Left kidney (tissue), 2 donors: ENCODE results near the gene MYO1A. TPM values are rescaled to one million over a fixed set of nuclear protein-coding genes. Genes with fewer than 3 reads are reported as not detected.

Source experiments
- DNase-seq: peaks from one replicate; pipeline ENCODE4 v3.0.0-alpha.2; 2013
- polyA plus RNA-seq: library from polyadenylated mRNA; unstranded; fragments of 120-200 nt; gene quantifications from one replicate; pipeline ENCODE4 v1.2.1, GENCODE V29; 2013; ENCODE audit not compliant: insufficient read length

Gene MYO1A
- polyA plus RNA-seq, 1 donor: 0.50 TPM

- no peak for DNase-seq
Observed at GRCh38 chr12:57016348-57016747, 33.6 kb downstream of the MYO1A start, which contains the start of gene TAC3. TAC3 (minus strand) TSS chr12:57016529; CDS start chr12:57015797, 732 bp downstream.

DNA sequence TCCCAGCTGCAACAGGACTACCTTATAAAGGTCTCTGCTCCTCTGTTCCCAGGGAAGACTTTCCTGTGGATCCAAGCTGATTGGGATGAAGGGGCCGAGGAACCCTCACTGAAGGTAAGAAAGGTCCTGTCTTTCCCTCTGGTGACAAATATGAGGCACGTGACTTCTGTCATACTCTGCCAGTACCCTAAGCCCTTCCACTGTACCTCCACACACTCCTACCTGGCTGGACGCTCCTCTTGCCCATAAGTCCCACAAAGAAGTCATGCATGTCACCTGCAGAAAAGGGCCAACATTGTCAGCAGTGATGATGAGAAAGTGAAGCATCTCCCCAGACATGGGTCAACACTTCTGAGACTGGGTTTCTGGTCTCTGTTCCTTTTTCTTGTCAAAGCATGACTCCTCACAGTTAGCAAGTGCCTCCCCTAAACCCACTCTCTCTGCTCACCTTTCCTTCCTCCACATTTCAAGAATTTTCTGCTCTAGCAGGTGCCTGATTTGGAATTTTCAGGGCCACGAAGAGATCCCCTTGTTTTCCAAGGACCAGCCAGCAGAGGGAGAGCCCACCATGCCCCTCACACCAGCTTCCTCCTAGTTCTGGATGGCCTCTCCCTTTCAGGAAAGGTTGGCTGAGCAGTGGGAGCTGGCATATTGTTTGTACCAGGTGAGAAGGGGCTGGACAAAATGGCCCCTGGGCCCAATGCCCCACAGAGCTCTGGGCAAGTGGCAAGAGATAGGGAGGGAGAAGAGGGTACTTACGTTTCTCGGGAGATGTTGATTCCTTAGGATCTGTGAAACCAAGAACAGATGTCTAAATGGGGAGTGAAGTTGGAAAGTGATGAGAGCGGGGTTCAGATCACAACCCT, 37.1 kb downstream of the MYO1A start:
- DNase-seq: no peak

DNA sequence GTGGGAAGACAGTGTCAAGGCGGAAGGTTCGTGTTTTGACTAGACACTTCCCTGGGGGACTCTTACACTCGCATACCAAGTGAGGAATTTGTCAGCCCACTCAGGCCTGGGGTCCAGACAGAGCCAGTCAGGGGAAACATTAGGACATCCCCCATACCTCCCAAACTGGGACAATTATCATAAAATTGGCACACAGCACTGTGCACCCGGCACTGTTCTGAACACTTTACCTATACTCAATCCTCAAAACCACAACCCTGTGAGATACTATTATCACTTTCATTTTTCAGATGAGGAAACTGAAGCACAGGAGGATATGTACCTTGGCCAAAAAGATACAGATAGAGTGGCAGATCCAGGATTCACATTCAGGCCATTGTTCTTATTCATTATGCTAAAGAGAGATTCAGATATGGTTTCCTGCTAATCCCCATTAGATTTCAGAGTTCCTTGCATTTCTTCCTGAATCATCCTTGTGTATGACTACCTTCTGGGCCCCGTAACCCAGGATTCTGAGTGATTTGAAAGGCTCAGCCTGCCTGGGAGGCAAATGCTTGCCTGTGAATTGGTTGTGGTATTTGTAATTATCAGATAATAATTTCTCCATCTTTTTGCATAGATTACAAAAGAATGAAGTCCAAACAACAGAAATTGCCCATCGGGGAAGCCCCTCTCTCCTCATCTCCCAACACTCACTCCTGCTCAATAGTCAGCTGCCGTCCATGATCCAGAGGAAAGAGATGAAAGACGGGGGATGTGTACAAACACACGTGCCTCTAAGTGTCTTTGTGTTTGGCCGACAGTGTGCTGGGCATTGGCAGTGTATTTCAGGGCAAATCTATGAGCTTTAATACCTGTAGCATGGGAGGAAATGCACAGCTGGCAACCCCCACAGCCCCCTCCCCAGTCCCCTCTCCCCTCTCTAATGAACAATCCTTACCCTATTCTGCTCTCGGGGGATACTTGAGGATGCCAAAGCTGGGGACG, 38.2 kb downstream of the MYO1A start:
- DNase-seq: no peak

DNA sequence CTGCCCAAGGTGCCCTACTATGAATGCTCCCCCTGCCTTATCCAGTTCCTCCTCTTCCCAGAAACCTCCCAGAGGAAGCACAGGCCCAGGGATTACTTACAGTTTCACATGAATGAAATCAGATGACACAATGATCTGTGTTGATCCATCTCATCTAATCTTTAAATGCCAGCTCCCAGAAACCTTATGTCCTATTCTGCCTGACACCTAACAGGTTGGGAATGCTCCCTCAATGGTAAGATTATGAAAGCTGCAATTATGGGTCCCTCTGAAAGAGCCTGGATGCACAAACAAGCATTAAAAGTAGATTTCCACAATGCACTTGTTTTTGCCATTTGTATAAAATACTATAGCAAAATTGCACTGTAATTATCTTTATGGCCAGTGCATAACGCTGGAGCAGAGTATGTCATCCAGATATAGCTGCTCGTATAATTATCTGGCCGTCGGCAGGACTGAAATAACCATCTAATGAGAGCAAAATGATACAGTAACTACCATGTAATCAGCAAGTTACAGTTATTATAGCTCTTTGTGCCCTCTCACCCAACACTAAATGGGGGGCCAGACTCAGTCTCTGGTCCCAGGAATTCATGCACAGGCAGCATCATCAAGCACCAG, 39.2 kb downstream of the MYO1A start:
- no peak for DNase-seq

DNA sequence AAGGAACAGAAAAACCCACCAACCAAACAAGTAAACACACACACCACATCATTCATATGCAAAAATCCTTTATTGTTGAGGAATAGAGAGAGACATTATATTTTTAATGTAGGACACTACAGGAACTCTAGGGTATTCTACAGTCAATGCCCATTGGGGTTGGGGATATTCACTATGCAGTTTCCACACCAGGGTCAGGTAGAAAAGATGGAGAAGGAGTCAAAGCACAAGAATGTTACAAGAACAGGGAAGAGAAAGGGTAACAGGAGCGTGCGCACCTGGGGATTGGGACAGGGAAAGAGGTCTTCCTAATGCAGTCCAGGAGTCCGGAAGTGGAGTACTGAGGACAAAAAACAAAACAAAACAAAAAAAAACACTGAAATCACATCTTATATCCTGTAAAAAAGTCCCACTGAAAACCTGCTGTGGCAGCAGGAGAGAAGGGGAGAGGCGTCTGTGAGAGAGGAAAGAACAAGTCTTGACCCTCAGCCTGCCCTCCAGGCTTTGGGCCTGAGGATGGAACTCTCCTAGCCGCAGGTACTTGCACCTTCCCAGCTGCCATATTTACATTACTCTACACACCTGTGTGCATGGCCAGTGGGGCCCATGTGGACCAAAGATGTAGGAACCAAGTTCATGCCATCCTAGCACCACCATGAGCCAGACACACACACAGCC, 39.8 kb downstream of the MYO1A start:
- DNase-seq: no peak

- DNase-seq: peak; percentile 63
Observed at GRCh38 chr12:57008178-57008577, 41.8 kb downstream of the MYO1A start.

- no peak for DNase-seq
Observed at GRCh38 chr12:57006809-57007475, 43.0 kb downstream of the MYO1A start.

- DNase-seq: peak; percentile 41
Observed at GRCh38 chr12:57005980-57006808, 43.7 kb downstream of the MYO1A start, which contains the start of gene ZBTB39. ZBTB39 (minus strand) TSS chr12:57006546; CDS start chr12:57004917, 1,629 bp downstream.

DNA sequence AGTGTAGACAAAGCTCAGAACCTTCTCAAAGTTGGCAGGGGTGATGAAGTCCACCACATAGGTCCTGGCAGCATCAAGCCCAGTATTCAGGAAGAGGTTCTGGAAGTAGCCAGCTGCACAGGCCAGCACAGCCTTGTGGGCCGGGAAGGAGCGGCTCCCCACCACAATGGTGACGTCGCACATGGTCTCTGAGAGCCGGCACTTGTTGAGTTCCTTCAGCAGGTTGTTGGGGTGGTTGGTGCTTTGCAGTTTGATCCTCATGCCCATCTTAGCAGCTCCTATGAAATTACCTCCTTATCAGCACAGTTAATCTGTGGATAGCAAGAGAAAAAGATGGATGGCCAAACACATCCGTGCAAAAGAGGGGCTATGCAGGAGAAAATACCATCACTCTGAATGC, 45.3 kb downstream of the MYO1A start:
- DNase-seq: no peak

- no peak for DNase-seq
Observed at GRCh38 chr12:57003395-57003794, 46.5 kb downstream of the MYO1A start.

- peak; percentile 48 for DNase-seq
Observed at GRCh38 chr12:57001448-57001906, 48.5 kb downstream of the MYO1A start.

DNA sequence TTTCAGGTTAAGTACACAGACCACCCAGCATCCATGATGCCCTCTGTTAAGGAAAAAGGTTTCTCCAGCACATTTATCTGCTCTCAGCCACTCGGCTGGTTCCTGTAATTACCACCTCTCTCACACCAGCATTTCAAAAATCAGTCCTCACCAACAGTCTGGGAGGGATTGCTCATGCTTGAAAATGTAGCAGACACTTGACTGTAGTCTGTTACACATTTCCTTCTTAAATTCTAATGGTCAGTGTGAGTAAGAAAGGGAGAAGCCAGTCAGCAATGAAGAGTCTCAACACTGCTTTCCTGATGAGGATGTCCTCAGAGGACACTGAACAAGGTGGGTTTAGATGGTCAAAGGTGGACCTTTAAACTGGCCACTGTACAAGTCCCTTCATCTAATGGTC, 49.5 kb downstream of the MYO1A start:
- DNase-seq: no peak

DNA sequence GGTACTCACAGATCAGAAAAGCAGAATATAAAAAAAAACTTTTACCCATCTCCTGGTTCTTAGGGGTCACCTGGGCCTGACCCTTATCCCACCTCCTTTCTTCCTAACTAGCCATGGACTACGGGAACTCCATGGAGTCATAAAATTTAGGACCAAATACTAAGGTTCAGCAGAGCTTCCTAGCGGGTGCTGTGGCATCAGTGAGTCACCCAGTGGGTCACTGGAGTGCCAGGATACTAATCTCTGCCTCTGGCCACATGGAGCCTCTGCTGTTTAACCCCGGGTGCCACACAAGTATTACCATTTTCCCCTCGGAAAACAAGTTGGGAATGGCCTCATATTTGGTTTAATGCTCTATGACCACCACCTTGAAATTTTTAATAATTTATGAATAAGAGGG, 50.5 kb downstream of the MYO1A start:
- no peak for DNase-seq

DNA sequence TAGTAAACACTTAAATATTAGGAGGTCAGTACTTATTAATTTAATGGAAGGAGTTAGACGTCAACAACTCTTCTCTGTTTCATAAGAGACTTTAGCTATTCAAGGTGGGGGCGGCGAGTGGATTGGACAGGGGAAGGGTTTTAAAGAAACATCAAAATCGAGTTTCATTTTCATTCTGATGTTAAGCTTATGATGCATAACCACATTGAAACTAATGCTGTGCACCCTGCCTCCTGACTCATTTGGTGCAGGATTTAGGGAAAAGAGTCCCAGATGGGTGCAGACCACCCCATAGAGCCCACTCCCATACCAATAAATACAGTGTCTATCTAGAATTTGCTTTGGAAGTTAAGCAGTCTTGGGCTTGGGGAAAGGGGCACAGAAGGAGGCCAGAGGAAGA, 50.9 kb downstream of the MYO1A start:
- no peak for DNase-seq

- DNase-seq: no peak
Observed at GRCh38 chr12:56998316-56998715, 51.6 kb downstream of the MYO1A start.

DNA sequence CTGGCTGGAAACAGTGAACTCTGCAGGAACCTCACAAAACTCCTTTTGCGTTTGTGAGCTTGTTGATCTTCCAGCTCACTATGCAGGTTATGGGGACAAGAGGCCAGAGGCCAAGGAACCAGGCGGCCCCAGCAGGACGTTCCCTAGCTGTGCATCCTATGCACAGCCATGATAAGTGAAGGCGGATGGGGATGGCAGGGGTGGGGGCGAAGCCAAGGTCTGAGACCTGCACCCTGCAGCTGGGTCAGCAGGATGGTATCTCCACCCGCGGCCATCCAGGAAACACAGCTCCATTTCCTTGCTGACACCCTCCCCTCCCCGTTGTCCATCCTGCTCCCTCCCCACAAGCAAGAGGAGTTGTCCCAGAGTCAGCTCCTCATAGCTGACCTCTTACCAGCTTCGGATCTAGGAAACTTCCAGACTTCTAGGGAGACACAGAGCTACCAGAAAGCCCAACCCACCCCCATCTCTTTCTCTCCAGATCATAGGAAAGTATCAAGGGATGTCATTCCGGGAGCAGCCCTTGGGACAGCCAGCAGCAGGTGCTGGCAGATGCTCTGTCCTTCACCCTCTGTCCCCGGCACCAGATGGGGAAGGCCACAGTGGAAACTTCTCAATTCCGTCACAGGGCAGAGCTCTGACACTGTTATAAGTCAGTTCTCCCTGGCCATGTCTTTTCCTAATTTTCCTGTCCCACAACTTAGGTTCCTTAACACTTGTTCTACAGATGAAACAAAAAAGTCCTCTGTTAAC, 53.0 kb downstream of the MYO1A start:
- DNase-seq: no peak

DNA sequence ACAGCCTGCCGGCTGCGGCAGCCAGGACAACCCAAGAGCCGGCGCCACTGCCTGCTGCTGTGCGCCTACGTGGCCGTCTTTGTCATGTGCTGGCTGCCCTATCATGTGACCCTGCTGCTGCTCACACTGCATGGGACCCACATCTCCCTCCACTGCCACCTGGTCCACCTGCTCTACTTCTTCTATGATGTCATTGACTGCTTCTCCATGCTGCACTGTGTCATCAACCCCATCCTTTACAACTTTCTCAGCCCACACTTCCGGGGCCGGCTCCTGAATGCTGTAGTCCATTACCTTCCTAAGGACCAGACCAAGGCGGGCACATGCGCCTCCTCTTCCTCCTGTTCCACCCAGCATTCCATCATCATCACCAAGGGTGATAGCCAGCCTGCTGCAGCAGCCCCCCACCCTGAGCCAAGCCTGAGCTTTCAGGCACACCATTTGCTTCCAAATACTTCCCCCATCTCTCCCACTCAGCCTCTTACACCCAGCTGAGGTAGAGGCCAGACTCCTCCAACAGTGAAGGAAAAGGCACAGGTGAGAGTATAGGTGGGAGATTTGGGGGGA, 53.9 kb downstream of the MYO1A start:
- DNase-seq: no peak

DNA sequence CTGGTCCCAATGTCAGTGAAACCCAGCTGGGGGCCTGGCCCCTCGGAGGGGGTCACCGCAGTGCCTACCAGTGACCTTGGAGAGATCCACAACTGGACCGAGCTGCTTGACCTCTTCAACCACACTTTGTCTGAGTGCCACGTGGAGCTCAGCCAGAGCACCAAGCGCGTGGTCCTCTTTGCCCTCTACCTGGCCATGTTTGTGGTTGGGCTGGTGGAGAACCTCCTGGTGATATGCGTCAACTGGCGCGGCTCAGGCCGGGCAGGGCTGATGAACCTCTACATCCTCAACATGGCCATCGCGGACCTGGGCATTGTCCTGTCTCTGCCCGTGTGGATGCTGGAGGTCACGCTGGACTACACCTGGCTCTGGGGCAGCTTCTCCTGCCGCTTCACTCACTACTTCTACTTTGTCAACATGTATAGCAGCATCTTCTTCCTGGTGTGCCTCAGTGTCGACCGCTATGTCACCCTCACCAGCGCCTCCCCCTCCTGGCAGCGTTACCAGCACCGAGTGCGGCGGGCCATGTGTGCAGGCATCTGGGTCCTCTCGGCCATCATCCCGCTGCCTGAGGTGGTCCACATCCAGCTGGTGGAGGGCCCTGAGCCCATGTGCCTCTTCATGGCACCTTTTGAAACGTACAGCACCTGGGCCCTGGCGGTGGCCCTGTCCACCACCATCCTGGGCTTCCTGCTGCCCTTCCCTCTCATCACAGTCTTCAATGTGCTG, 54.6 kb downstream of the MYO1A start:
- DNase-seq: no peak
